ENCODE results near the gene EPS8L3. TPM values are rescaled to one million over a fixed set of nuclear protein-coding genes. Genes with fewer than 3 reads are reported as not detected.

The EPS8L3 gene, protein sequence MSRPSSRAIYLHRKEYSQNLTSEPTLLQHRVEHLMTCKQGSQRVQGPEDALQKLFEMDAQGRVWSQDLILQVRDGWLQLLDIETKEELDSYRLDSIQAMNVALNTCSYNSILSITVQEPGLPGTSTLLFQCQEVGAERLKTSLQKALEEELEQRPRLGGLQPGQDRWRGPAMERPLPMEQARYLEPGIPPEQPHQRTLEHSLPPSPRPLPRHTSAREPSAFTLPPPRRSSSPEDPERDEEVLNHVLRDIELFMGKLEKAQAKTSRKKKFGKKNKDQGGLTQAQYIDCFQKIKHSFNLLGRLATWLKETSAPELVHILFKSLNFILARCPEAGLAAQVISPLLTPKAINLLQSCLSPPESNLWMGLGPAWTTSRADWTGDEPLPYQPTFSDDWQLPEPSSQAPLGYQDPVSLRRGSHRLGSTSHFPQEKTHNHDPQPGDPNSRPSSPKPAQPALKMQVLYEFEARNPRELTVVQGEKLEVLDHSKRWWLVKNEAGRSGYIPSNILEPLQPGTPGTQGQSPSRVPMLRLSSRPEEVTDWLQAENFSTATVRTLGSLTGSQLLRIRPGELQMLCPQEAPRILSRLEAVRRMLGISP
- total RNA-seq (2021; fragmentation: NEBNext Ultra II Directional; extraction: Animal tissue kit (Norgen Biotek cat#: 25700)) (not detected in 2 replicates), polyA plus RNA-seq (2011; rRNA removed) (not detected in 2 replicates), polyA minus RNA-seq (2011; rRNA and poly(A)+ RNA removed) (not detected in 2 replicates)
- 0.09 TPM for polyA plus RNA-seq (2011; cell fraction: cytosol; rRNA removed)
- not detected for polyA plus RNA-seq (2011; cell fraction: nucleus; rRNA removed)
- not detected in 4 replicates for polyA plus RNA-seq (2012, experiment 1 of 2)
- not detected for polyA plus RNA-seq (2012, experiment 2 of 2)
- not detected for polyA plus RNA-seq (2013, experiment 1 of 2)
- not detected for polyA plus RNA-seq (2013, experiment 2 of 2)
- not detected for polyA minus RNA-seq (2011; cell fraction: cytosol; rRNA and poly(A)+ RNA removed)
- polyA minus RNA-seq (2011; cell fraction: nucleus; rRNA and poly(A)+ RNA removed) = not detected
- long read RNA-seq, experiment 1 = 0 reads
- long read RNA-seq, experiment 2 = 0 reads

DNA sequence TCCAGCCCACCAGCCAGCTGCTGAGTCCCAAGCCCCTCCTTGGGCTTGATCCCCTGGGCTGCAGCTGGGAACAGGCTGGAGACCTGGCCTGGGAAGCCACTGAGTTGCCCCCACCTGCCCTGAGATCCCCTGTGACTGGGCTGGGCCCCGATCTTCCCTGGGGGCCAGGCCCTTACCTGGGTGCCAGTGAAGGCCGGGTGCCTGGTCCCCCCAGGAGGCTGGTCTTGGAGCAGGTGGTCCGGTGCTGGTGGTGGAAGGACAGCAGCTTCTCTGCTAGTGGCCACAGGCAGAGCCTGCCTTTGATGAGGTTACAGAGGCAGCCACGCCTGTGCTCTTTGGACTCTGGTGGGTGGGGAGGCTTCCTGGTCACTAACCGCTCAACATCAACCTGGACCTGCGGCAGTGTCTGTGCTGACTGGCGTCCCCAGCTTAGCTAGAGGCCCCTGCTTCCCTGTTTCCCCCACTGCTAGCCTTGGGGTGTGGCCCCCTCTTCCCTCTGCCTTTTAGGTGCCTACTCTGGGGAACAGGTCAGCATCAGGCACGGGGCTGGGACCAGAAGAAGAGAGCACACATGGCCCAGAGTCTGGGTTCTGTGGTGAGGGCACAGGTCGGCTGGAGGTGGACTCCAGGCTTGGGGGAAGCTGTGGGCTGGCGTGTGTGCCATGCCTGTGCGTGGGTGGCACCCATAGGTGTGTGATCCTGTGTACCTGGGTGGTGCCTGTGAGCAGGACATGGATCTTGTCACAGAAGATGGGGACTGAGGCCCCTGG lies at the start of gene EPS8L3:
Gene EPS8L3, minus strand, starts transcription at position 278 of the 770 bp plus-strand sequence. CDS start 2,174 bp downstream, outside the sequence.
- Histone ChIP-seq H2BK5ac (ENCODE audit: low read depth, low read length) (no peak within 1 kb of the TSS), H3K9me3 (ENCODE audit: insufficient read depth in 2 of 2, low read depth in 1 of 2, low read length in 1 of 2) (no peaks in the 10 kb centered on the region), H2AK5ac (ENCODE audit: low read depth, low read length) (no peak within 1 kb of the TSS), H3K27ac (ENCODE audit: low read depth, low read length) (no peak within 1 kb of the TSS), H4K5ac (ENCODE audit: insufficient read length, low read depth, low read length) (no peak within 1 kb of the TSS), H3K4me3 (ENCODE audit: extremely low read depth in 1 of 4, insufficient read depth in 2 of 4, low read depth in 3 of 4, low read length in 4 of 4) (no peak within 1 kb of the TSS), H3K23me2 (ENCODE audit: low read depth, low read length) (no peaks in the 10 kb centered on the region), H3K79me2 (ENCODE audit: control insufficient read depth in 1 of 2, insufficient read depth in 2 of 2, low read length in 2 of 2) (no peaks in the 10 kb centered on the region), H3K4ac (replicated peaks; ENCODE audit: insufficient read length, low read depth, low read length) (no peak within 1 kb of the TSS), H3K14ac (ENCODE audit: insufficient read length) (no peak within 1 kb of the TSS), H4K91ac (replicated peaks; ENCODE audit: insufficient read length, low read length) (no peak within 1 kb of the TSS), H3K4me1 (replicated peaks in 1 of 4; ENCODE audit: control insufficient read depth in 3 of 4, insufficient read depth in 4 of 4, low read length in 3 of 4) (no peaks in the 10 kb centered on the region; a peak in 1 of 7 replicates), H3K4me2 (ENCODE audit: insufficient read depth in 1 of 2, low read depth in 2 of 2, low read length in 2 of 2) (no peak within 1 kb of the TSS), H2BK12ac (ENCODE audit: low read depth, low read length) (no peak within 1 kb of the TSS), H2BK20ac (ENCODE audit: low read length) (no peak within 1 kb of the TSS), H2BK120ac (replicated peaks; ENCODE audit: low read depth, low read length) (no peak within 1 kb of the TSS), H2BK15ac (ENCODE audit: low read length) (no peak within 1 kb of the TSS), H3K9ac (replicated peaks in 1 of 4; ENCODE audit: extremely low read depth in 1 of 4, low read depth in 3 of 4, low read length in 3 of 4) (no peak within 1 kb of the TSS), H4K8ac (ENCODE audit: extremely low read depth, insufficient read depth, low read length) (peak within 1 kb of the TSS; percentile 4; the same call in 1 of the 2 replicates), H3K18ac (ENCODE audit: extremely low read depth, low read length) (no peak within 1 kb of the TSS), H3K27me3 (replicated peaks in 1 of 4; ENCODE audit: control insufficient read depth in 3 of 4, extremely low read depth in 1 of 4, insufficient read depth in 3 of 4, low read length in 3 of 4) (no peaks in the 10 kb centered on the region), H3K23ac (ENCODE audit: insufficient read length) (no peak within 1 kb of the TSS), H3K79me1 (ENCODE audit: low read depth, low read length) (no peaks in the 10 kb centered on the region), H2AFZ (ENCODE audit: low read length) (no peak within 1 kb of the TSS), H4K20me1 (replicated peaks in 1 of 2; ENCODE audit: control insufficient read depth in 1 of 2, insufficient read depth in 2 of 2, low read length in 2 of 2) (no peaks in the 10 kb centered on the region), H3K36me3 (ENCODE audit: control insufficient read depth in 2 of 4, insufficient read depth in 4 of 4, low read length in 3 of 4) (no peaks in the 10 kb centered on the region), H3K56ac (replicated peaks; ENCODE audit: insufficient read length, low read depth, low read length) (no peak within 1 kb of the TSS)
- no peak for FAIRE-seq
- ChIA-PET POLR2A (ENCODE audit: partially characterized antibody) (interaction anchor here (0.9 kb wide), 1 partner anchor 216 kb away, joined by 3 read pairs; the partner anchor contains the start of gene GNAI3), CTCF (ENCODE audit: partially characterized antibody) (interaction anchor here (0.8 to 5.1 kb wide), 6 partner anchors 11 to 218 kb away, joined by 3 to 43 read pairs (median 4); no protein-coding TSS in a partner anchor)
- DNase-seq (ENCODE audit: low read depth in 1 of 2, low spot score in 2 of 2) = no peak
- WGBS, 2 experiments (ENCODE audit: extremely low coverage in 1 of 2, insufficient coverage in 1 of 2, insufficient read length in 1 of 2, insufficient replicate concordance in 2 of 2, low coverage in 1 of 2, low lambda C conversion rate in 2 of 2, missing lambda C conversion rate in 1 of 2) = 95% methylated on average over 10 of the region's 11 CpGs; no CpG with 5 or more reads in 1 of the 2 experiments
- TF ChIP-seq EGR1 (IDR thresholded peaks at IDR 0.05; ENCODE audit: borderline replicate concordance, low read depth, low read length) = no peak

Data from H1 (cell line).